Stomach (tissue), 9 donors: ENCODE results near the gene C22orf31. TPM values are rescaled to one million over a fixed set of nuclear protein-coding genes. Genes with fewer than 3 reads are reported as not detected.

ENCODE experiments used
- DNase-seq, 2 donors: peaks; one replicate each; pipeline versions ENCODE4 v3.0.0 to v3.0.0-alpha.2; 2013 to 2019
- H3K27ac ChIP-seq, 5 donors: fragments of 200-600 bp in 4 of 5; sonication (generic) in 4 of 5; one replicate each; pipeline ENCODE4 v1.5.1; 2013 to 2019; ENCODE audit warnings: mild to moderate bottlenecking in 1 of 5, moderate library complexity in 1 of 5
- H3K27me3 ChIP-seq, 3 donors: fragments of 200-600 bp; sonication (generic); one replicate each; pipeline ENCODE4 v1.5.1; 2017 to 2019; ENCODE audit warnings: mixed run types in 1 of 3
- H3K36me3 ChIP-seq, 4 donors: fragments of 200-600 bp; sonication (generic); 1 replicate in 3 of 4; 2 replicates in 1 of 4; pipeline ENCODE4 v1.5.1; 2016 to 2019
- H3K4me1 ChIP-seq, 4 donors: fragments of 200-600 bp; sonication (generic); one replicate each; pipeline ENCODE4 v1.5.1; 2016 to 2019
- H3K4me3 ChIP-seq, 4 donors: fragments of 200-600 bp; sonication (generic) in 3 of 4; one replicate each; pipeline ENCODE4 v1.5.1; 2016 to 2019; ENCODE audit warnings: mild to moderate bottlenecking in 1 of 4
- H3K9me3 ChIP-seq, 4 donors: fragments of 200-600 bp; sonication (generic); one replicate each; pipeline ENCODE4 v1.5.1; 2016 to 2019
- CTCF ChIP-seq, 7 experiments: fragments of 450-650 bp in 4 of 7; fragments of 200-600 bp in 3 of 7; sonication (generic) in 3 of 7; IDR thresholded peaks; one replicate each; pipeline ENCODE4 v1.5.1; 2016 to 2019; ENCODE audit warnings: antibody characterized with exemption in 7 of 7, control low read depth in 2 of 7, mild to moderate bottlenecking in 1 of 7
- EP300 ChIP-seq: sonication (generic); formaldehyde crosslinking; IDR thresholded peaks from one replicate; pipeline ENCODE4 v1.6.1; 2017; ENCODE audit warnings: antibody characterized with exemption
- POLR2A ChIP-seq, 4 donors: fragments of 450-650 bp; IDR thresholded peaks; one replicate each; pipeline ENCODE4 v1.6.1; 2016; ENCODE audit warnings: antibody characterized with exemption in 4 of 4, control low read depth in 2 of 4, mild to moderate bottlenecking in 1 of 4, moderate library complexity in 1 of 4
- POLR2AphosphoS5 ChIP-seq, 3 donors: sonication (generic); formaldehyde crosslinking; IDR thresholded peaks; one replicate each; pipeline ENCODE4 v1.6.1; 2016; ENCODE audit warnings: antibody characterized with exemption in 3 of 3
- WGBS, 5 donors: extraction: QIAGEN DNeasy Blood & Tissue Kit in 3 of 5; methylation state at CpG; one replicate each; pipeline versions ENCODE4 v1.1.5 to v1.1.7; 2013 to 2018; 5-methylcytosine and 5-hydroxymethylcytosine counted together
- intact Hi-C: fragments of 100-400 bp; cut with DNase I; formaldehyde crosslinking; loops from one replicate; pipeline ENCODE4 v1.15.1; 2023; ENCODE audit warnings: low total_unique reads
- polyA plus RNA-seq, 3 donors: library from polyadenylated mRNA; stranded (reverse); fragments of 200-250 nt; gene quantifications; one replicate each; pipeline ENCODE4 v1.2.3, GENCODE V29; 2013
- total RNA-seq, 5 donors: library from RNA; depleted of rRNA; stranded (reverse); fragments of >200 nt; gene quantifications; one replicate each; pipeline versions ENCODE4 v1.1.0 to v1.2.3, GENCODE V29; 2014 to 2016
- donor health status: healthy with polysubstance abuse.
- donor health status: Bipolar disorder and iron deficiency.
- donor health status: healthy.

The C22orf31 gene
- total and polyA plus RNA-seq, 8 donors = 0.55 TPM; not detected in 7

DNA sequence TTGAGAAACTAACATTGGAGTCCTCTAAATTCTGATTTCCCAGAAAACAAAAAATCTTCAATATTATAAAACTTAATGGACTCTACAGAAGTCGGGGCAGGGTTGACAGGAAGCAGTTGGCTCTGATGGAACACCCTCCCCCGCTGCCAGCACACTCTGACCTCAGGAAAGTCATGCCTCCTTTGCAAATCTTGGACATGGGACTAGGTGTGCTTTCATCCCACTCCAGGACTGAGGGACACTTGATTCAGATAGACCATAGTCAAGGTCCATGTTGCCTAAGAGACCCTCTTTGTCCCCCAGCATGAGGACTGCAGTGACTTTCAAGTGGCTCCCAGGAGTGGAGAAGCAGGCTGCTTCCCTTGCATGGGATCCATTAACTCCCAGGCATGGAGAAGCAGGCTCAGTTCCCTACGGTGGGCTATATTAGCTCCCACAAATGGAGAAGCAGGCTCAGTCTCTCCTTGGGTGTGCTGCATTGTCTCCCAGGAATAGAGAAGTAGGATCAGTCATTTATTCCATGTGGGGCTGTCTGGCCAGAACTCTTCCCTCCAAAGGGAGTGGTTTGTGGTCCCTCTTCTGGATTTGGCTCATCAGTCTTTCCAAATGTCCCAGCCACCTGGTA lies 38.3 kb downstream of the C22orf31 start:
- H3K4me1 ChIP-seq = peaks cover 0 to 28% (median 14%) of the 10 kb centered on the region in 4 donors
- no peaks in the 10 kb centered on the region for H3K36me3 ChIP-seq
- intact Hi-C loops = no loop called here
- H3K9me3 ChIP-seq = no peaks in the 10 kb centered on the region
- peak overlapping the region in 2 of 5 donors; percentile 6 to 12 for H3K27ac ChIP-seq
- TF ChIP-seq POLR2A (IDR thresholded peaks at IDR 0.05) = no peak
- no peak for TF ChIP-seq CTCF (IDR thresholded peaks at IDR 0.05)
- TF ChIP-seq EP300 = no peak
- TF ChIP-seq POLR2AphosphoS5 (IDR thresholded peaks at IDR 0.05) = no peak
- WGBS, 5 donors = 50 to 65% (median 57%) methylated on average over 2 to 3 of the region's 3 CpGs
- no peak for DNase-seq
- H3K4me3 ChIP-seq = no peak overlapping the region
- no peaks in the 10 kb centered on the region for H3K27me3 ChIP-seq

DNA sequence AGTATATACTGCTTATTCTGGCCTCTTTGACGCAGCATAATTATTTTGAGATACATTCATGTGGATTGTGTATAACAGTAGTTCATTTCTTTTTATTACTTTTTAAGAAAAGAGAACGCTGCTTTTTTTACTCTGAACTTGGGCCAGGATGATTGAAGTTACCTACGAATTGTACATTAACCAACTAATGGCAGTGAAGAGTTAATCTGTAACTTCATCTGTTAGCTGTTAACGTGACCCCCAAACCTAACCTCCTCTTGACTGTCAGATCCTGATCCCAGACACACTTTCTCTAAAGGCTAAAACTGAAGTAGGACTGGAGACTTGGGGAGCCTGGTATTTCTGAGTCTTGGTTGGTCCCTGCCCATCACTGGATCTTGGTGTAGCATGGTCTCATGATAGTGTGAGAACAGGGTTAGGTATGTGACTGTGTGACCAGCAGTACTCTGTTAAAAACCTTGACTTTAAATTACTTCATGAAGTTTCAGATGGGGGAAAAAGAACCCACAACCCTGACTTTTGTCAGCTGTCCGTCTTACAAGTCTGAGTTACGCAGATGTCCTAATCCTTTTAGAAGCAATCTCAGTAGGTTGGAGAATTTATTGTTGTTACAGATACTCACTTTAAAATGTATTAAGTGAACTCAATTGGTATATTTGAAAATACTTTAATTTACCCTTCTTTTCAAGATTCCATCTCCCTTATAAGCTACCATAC lies 39.4 kb downstream of the C22orf31 start:
- no peaks in the 10 kb centered on the region for H3K9me3 ChIP-seq
- no peaks in the 10 kb centered on the region for H3K36me3 ChIP-seq
- WGBS, 5 donors = 67 to 77% (median 69%) methylated on average over 6 of the region's 6 CpGs
- H3K27ac ChIP-seq = peak overlapping the region in 1 of 5 donors; percentile 22
- intact Hi-C loops = no loop called here
- peaks cover 0 to 22% (median 13%) of the 10 kb centered on the region in 4 donors for H3K4me1 ChIP-seq
- no peaks in the 10 kb centered on the region for H3K27me3 ChIP-seq
- no peak for TF ChIP-seq POLR2AphosphoS5 (IDR thresholded peaks at IDR 0.05)
- no peak for TF ChIP-seq CTCF (IDR thresholded peaks at IDR 0.05)
- no peak for TF ChIP-seq EP300
- no peak for TF ChIP-seq POLR2A (IDR thresholded peaks at IDR 0.05)
- no peak overlapping the region for H3K4me3 ChIP-seq
- DNase-seq = no peak

- Histone ChIP-seq H3K4me3 (no peak overlapping the region), H3K9me3 (no peaks in the 10 kb centered on the region), H3K27ac (peak overlapping the region in 1 of 5 donors; percentile 11), H3K36me3 (no peaks in the 10 kb centered on the region), H3K4me1 (peaks cover 5 to 42% (median 16%) of the 10 kb centered on the region in 4 donors), H3K27me3 (no peaks in the 10 kb centered on the region)
- DNase-seq = no peak
- no peak for TF ChIP-seq POLR2A (IDR thresholded peaks at IDR 0.05)
- no peak for TF ChIP-seq POLR2AphosphoS5 (IDR thresholded peaks at IDR 0.05)
- no peak for TF ChIP-seq CTCF (IDR thresholded peaks at IDR 0.05)
- no peak for TF ChIP-seq EP300
- 89 to 98% (median 96%) methylated on average over 4 of the region's 4 CpGs for WGBS, 5 donors
- intact Hi-C loops = no loop called here
Observed at GRCh38 chr22:29018293-29019189, 43.1 kb downstream of the C22orf31 start.
